Endothelial cell of umbilical vein (primary cell): ENCODE measurements around the gene ATP2B2.

Experiments
- CTCF ChIP-seq, 2 donors: IDR thresholded peaks; 1 replicate in 1 of 2; 2 replicates in 1 of 2; pipeline ENCODE4 v1.5.1; 2011; ENCODE audit warnings: low read length in 2 of 2, mild to moderate bottlenecking in 2 of 2, moderate library complexity in 2 of 2, control low read depth in 1 of 2, inconsistent platforms in 1 of 2, low read depth in 1 of 2; ENCODE audit not compliant: insufficient read depth in 1 of 2; ENCODE audit errors: extremely low read depth in 1 of 2
- EZH2 ChIP-seq: IDR thresholded peaks from 2 replicates; pipeline ENCODE4 v1.6.1; 2012; ENCODE audit warnings: borderline replicate concordance, low read depth, mild to moderate bottlenecking, moderate library complexity, low read length, inconsistent platforms; ENCODE audit not compliant: severe bottlenecking
- GATA2 ChIP-seq: IDR thresholded peaks from 2 replicates; pipeline ENCODE4 v1.7.0; 2011; ENCODE audit warnings: low read depth, mild to moderate bottlenecking, moderate library complexity, mixed read lengths, low read length; ENCODE audit not compliant: insufficient read length, insufficient read depth
- JUN ChIP-seq: IDR thresholded peaks from 2 replicates; pipeline ENCODE4 v1.6.1; 2011; ENCODE audit warnings: borderline replicate concordance, low read depth; ENCODE audit not compliant: insufficient read length, insufficient read depth
- MAX ChIP-seq: IDR thresholded peaks from 2 replicates; pipeline ENCODE4 v1.6.1; 2011; ENCODE audit not compliant: insufficient read depth, insufficient read length
- MYC ChIP-seq: IDR thresholded peaks from one replicate; pipeline ENCODE4 v1.6.1; 2011; ENCODE audit warnings: mild to moderate bottlenecking, low read depth, low read length
- POLR2A ChIP-seq: IDR thresholded peaks from 2 replicates; pipeline ENCODE4 v1.6.1; 2012; ENCODE audit warnings: low read depth, mild to moderate bottlenecking, control low read depth, low read length
- POLR2AphosphoS5 ChIP-seq: IDR thresholded peaks from 2 replicates; pipeline ENCODE4 v1.6.1; 2012; ENCODE audit warnings: low read depth, mild to moderate bottlenecking, control low read depth, low read length, moderate library complexity; ENCODE audit not compliant: insufficient read depth

GRCh38 chr3:10327592-10327991 lies 177.8 kb downstream of the ATP2B2 start:
- TF ChIP-seq JUN (no peak), EZH2 (no peak), POLR2A (no peak), POLR2AphosphoS5 (no peak), CTCF (IDR thresholded peaks at IDR 0.05; ENCODE audit: extremely low read depth in 1 of 2, insufficient read depth in 1 of 2, low read depth in 1 of 2, low read length in 2 of 2) (no peak), MAX (no peak), MYC (no peak), GATA2 (no peak)
